GM21360 (cell line): ENCODE measurements around the gene OR6K3.
"Not testable (repeated sequence)": the region's sequence is repeated elsewhere in the genome, so short reads cannot be mapped to it uniquely, and the experiment has no call there.

Source experiments
- ATAC-seq: cut with Tn5 transposase; IDR thresholded peaks from one replicate; pipeline ENCODE4 v1.9.1; 2021; ENCODE audit warnings: mild to moderate bottlenecking, moderate library complexity; ENCODE audit not compliant: unreplicated experiment

Gene OR6K3, protein sequence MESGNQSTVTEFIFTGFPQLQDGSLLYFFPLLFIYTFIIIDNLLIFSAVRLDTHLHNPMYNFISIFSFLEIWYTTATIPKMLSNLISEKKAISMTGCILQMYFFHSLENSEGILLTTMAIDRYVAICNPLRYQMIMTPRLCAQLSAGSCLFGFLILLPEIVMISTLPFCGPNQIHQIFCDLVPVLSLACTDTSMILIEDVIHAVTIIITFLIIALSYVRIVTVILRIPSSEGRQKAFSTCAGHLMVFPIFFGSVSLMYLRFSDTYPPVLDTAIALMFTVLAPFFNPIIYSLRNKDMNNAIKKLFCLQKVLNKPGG

DNA sequence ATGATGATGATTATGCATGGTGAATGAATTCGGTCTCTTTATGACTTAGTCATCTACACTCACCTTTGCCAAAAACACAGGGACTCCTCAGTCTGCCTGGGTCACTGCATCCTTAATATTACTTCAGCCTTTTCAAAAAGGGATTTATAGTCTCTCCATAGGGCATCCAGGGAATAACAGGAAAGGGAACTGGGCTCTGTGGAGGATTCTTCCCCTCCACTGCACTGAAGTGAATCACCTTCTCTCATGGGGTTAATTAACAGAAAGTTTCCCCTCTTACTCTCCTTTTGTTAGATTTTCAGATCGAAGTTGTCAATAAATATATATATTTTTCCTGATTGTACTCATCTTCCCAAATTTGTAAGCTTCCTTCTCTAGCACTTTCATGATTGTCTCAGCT lies at the start of gene OR6K3:
Gene OR6K3, minus strand, starts transcription at position 101 of the 400 bp plus-strand sequence. CDS start 2,605 bp downstream, outside the sequence.
- no peak for ATAC-seq

DNA sequence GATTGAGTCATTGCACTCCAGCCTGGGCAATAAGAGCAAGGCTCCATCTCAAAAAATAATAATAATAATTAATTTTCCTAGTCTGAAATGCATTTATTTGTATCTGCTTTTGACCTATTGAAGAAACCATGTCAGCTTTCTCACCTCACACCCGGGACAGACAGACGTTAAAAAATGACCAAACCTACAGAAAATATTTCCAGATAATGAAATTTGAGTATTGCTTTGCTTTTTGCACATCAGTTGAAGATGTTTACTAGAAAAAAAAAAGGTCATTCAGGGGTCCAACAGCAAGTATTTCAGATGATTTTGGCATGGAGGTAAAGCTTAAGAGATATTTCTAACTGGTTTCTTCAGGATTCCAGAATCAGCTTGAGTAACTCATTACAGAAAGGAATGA lies 33.9 kb upstream of the OR6K3 start, which contains the start of gene OR6K6:
Gene OR6K6, plus strand, starts transcription at position 301 of the 400 bp plus-strand sequence. CDS start 168 bp downstream, outside the sequence.
- ATAC-seq, result no peak

DNA sequence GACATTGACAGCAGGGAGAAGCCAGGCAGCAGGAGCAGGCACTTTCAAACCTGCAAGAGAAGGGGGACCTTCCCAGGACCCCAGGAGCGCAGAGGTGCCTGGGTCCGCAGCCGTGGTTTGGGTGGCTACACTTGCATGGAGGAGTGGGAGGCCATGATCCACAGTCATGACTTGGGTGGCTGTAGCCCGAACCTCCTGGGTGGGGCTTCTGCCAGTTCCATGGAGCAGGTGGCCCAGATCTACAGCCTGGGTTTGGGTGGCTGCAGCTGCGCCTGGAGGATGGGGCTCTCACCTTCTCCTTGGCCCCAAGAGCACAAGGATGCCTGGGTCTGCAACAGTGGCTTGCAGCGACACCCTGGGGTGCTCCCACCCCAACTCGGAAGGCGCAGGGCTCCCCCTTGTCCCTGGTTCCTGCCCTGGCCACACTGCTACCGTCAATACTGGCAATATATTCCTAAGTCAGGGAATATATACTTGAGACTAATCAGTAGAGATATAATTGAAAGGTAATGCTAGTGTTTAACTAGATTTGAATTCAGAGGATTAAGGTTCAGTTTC lies 31.7 kb upstream of the OR6K3 start:
- ATAC-seq, result no peak

GRCh38 chr1:158735848-158736247 lies 15.3 kb upstream of the OR6K3 start:
- no peak for ATAC-seq

GRCh38 chr1:158732524-158732923 lies 12.0 kb upstream of the OR6K3 start:
- ATAC-seq, result no peak

DNA sequence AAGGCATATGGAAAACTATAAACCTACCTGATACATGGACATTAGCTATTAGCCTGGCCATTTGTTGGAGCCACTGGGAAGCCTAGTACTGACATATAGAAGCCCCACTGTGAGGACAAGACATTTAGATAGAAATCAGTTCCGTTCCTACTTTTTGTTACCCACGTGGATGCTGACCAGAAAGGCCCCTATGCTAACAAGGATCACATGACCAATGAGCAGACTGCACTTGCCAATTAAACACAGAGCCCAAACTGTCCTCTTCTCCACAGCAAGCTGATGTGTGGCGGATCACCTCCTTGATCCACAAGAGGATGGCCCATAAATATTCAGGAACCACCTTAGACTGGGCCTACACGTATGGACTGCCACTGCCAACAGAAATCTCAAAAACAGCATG lies 11.2 kb upstream of the OR6K3 start:
- no peak for ATAC-seq

GRCh38 chr1:158730453-158730852 lies 9.9 kb upstream of the OR6K3 start:
- no peak for ATAC-seq

DNA sequence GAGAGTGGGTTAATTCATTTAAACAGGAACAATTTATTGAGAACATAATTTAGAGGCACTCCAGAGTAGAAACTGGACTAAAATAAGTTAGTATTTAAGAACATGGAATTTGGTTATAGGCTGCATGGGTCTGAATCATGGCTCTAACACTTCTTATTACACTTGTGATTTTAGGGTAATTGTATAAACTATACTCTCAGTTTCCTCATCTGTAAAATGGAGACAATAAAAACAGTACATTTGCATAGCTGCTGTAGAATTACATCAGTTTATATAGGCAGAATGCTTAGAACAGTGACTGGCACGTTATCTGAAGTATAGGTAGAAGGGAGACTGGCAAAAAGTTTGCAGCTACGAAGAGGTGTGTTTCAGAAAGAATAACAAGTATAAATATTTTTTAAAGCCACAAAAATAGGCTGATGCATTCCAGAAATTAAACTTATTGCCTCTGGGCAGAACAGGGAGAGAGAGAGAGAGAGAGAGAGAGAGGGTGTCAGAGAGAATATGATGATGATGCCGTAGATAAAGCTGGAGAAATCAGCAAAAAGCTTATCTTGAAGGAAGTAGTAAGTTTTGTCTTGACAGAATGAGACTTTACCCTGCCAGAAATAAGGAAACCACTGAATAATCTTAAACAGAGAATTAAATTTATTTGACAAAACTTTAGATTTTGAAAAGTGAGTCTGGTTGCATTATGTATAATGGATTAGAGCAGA lies 8.1 kb upstream of the OR6K3 start:
- no peak for ATAC-seq

DNA sequence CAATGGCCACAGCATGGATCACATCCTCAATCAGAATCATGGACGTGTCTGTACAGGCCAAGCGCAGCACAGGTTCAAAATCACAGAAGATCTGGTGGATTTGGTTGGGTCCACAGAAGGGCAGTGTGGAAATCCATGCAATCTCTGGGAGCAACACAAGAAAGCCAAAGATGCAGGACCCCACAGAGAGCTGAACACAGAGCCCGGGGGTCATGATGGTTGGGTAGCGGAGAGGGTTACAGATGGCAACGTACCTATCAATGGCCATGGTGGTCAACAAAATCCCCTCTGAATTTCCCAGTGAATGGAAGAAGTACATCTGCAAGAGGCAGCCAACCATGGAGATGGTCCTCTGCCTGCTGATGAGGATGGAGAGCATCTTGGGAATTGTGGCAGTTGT lies 3.9 kb upstream of the OR6K3 start:
- ATAC-seq, result no peak

GRCh38 chr1:158719664-158720063 lies 856 bp downstream of the OR6K3 start:
- ATAC-seq, result no peak

DNA sequence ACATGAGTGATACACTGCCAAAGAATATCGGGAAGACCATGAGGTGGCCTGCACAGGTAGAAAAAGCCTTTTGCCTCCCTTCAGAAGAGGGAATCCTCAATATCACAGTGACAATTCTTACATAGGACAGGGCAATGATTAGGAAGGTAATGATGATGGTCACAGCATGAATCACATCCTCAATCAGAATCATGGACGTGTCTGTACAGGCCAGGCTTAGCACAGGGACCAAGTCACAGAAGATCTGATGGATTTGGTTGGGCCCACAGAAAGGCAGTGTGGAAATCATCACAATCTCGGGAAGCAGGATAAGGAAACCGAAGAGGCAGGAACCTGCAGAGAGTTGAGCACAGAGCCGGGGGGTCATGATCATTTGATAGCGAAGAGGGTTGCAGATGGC lies 3.2 kb downstream of the OR6K3 start:
- ATAC-seq, result no peak

GRCh38 chr1:158716335-158716734 lies 4.2 kb downstream of the OR6K3 start:
- peak; percentile 67 for ATAC-seq

DNA sequence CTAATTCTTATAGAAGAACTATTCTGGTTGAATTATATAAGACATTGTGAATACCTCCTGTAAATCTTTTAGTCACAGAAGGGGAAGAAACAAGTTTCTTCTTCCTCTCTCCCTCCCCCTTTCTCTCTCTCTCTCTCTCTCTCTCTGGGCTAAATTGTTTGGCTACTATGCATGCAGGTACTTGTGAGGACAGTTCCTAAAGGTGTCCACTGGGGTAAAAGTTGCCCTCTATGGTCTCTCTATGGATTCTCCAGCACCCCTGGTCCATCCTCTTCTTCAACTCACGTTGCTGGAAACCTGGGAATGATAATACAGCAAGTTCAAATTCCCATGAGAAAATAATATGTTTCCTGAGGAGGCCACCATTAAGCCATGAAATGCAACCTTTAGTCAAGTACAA lies 5.8 kb downstream of the OR6K3 start:
- no peak for ATAC-seq

- ATAC-seq, result no peak
Measured at GRCh38 chr1:158711098-158711497, 9.4 kb downstream of the OR6K3 start.

DNA sequence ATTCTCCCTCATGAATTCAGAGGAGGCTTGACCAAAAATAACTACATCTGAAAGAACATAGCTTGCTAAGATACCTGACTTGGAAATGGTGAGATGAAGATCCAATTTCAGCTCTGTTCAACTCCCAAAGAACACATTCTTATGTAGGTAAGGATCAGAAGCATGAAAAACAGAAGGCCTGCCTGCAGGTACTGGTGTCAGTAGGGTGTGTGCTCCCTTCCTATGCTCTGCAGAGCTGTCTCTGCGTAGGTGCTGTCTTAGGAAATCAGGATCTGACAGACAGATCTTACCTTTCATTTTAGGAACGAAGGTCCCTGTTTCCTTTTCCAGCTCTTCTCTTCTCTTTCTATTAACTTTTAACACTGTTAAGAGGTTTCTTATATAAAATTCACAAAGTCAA lies 14.4 kb downstream of the OR6K3 start:
- ATAC-seq, result no peak

- no peak for ATAC-seq
Measured at GRCh38 chr1:158700552-158700951, 20.0 kb downstream of the OR6K3 start, which contains the start of gene OR6K2. OR6K2 (minus strand) TSS chr1:158700652; CDS start chr1:158700652, 0 bp downstream.

DNA sequence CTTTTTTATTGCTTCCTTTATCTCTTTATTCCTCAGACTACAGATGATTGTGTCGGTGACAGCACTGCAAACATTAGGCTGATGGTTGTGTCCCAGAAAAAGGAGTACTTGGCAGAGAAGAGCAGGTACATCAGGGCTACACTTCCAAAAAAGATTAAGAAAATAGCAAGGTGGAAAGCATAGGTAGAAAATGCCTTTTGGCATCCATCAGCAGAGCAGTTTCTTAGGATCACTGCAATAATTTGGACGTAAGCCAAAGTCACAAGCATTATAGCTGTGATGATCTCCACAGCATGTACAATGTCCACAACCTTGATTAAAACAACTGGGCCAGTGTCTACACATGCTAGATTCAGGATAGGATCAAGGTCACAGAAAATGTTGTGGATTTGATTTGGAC lies 25.9 kb downstream of the OR6K3 start:
- ATAC-seq, result no peak

DNA sequence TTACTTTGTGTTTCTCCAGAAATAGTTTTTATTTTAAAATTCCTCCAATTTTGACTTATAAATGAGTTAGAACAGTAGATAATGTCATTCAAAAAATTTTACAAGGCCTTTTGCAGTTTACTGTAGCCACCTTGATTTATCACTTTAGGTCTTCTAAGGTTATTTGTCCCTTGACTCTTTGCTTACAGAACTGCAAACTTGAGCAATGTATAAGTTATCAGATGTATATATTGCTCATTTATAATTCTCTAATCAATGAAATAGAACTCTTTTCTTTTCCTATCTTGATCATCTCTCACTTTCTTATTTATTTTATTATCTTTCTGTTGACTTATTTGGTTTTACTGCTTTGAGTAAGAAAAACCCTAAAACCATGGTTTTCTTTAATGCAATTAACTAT lies 28.2 kb downstream of the OR6K3 start:
- ATAC-seq, result no peak

GRCh38 chr1:158691907-158692306 lies 28.6 kb downstream of the OR6K3 start:
- ATAC-seq, result no peak

DNA sequence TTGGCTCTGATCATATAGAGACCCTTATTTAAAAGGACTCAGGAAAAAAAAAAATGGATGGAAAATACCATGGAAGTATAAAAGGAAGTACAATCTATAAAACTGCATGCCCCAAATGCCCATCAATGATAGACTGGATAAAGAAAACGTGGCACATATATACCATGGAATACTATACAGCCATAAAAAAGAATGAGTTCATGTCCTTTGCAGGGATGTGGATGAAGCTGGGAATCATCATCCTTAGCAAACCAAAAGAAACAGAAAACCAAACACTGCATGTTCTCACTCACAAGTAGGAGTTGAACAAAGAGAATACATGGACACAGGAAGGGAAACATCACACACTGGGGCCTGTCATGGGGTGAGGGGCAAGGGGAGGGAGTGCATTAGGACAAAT lies 29.4 kb downstream of the OR6K3 start:
- not testable (repeated sequence) for ATAC-seq

DNA sequence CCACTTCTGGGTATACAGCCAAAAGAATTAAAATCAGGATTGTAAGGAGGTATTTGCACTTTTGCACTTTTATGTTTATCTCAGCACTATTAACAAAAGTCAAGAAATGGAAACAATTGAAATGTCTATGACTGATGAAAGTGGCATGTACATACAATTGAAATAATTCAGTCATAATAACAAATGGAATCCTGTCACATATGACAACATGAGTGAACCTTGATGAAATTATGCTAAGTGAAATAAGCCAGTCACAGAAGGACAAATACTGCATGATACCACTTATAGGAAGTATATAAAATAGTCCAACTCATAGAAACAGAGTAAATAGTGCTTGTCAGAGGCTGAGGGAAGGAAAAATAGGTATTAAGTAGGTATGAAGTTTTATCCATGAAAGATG lies 30.6 kb downstream of the OR6K3 start:
- ATAC-seq, result no peak

- no peak for ATAC-seq
Measured at GRCh38 chr1:158689110-158689509, 31.4 kb downstream of the OR6K3 start.
